HG02763 (cell line): Measurements from ENCODE around the gene NYAP2.

ENCODE experiments used
- ATAC-seq: cut with Tn5 transposase; IDR thresholded peaks from one replicate; pipeline ENCODE4 v1.9.1; 2021; ENCODE audit warnings: mild to moderate bottlenecking, moderate library complexity; ENCODE audit not compliant: unreplicated experiment

The NYAP2 gene

GRCh38 chr2:225472161-225472560, 72.7 kb downstream of the NYAP2 start:
- ATAC-seq = no peak

DNA sequence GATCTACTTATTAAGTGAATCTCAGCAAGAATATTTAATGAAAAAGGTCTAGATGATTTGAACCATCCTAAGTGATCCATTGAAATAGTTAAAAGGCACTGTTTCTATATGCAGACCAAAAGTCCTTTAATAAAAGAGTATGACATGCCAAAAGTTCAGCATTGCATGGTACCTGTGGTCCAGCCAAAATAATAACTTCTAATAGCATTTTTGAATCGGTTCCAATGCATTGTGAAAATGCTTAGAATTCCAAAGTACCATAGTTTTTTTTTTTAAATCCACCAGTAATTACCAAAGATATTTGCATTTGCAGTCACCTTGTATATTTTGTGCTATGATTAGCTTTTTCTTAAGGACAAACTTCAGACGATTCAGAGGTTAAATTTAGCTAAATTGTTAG, 79.9 kb downstream of the NYAP2 start:
- no peak for ATAC-seq

DNA sequence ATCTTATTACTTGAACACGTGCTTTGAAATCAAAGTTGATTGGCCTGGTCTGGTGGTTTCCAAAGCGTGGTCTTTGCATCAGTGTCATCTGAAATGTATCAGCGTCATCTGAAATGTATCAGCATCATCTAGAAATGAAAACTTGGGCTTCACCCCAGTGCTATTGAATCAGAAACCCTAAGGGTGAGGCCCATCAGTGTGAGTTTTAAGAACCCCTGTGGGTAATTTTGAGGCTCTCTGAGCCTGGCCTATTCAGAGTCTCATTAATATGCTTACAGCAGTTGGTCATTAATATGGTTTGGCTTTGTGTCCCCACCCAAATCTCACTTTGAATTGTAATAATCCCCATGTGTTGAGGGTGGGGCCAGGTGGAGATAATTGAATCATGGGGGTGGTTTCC, 85.2 kb downstream of the NYAP2 start:
- no peak for ATAC-seq

- no peak for ATAC-seq
Measured at GRCh38 chr2:225486236-225486635, 86.7 kb downstream of the NYAP2 start.

- no peak for ATAC-seq
Measured at GRCh38 chr2:225487878-225488416, 88.4 kb downstream of the NYAP2 start.

GRCh38 chr2:225488743-225489142, 89.2 kb downstream of the NYAP2 start:
- ATAC-seq = no peak

GRCh38 chr2:225493420-225494099, 94.0 kb downstream of the NYAP2 start:
- no peak for ATAC-seq

DNA sequence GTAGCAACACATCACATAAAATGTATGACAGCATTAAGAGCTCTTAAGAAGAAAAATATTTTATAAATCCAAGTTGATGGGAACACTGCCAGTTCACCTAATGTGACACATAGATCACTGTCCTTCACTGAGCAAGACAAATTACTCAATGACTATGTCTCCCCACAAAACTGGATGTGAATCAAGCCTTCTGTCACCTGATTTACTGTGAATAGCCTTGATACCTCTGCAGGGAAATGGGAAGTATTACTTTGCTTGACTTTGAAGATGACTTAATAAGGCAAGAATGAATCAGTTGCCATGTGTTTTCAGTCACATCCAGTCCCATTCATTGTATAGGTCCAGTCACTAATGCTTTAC, 94.6 kb downstream of the NYAP2 start:
- no peak for ATAC-seq

DNA sequence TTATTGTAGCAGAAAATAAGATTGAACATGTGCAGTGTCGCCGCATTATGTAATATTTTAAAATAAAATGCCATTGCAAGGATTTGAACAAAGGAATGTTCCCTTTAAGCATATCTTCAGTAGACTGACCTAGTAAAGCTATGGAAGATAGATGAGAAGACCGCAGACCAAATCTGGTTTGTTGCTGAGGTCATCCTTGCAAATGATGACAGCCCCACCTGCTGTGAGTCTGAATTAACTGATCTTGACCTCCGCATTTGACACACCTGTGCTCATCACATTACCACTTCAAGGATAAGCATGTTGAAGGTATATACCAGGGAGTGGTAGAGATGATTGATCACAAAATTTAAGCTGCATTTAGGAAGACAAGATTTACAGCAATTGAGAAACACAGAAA, 96.2 kb downstream of the NYAP2 start:
- no peak for ATAC-seq

DNA sequence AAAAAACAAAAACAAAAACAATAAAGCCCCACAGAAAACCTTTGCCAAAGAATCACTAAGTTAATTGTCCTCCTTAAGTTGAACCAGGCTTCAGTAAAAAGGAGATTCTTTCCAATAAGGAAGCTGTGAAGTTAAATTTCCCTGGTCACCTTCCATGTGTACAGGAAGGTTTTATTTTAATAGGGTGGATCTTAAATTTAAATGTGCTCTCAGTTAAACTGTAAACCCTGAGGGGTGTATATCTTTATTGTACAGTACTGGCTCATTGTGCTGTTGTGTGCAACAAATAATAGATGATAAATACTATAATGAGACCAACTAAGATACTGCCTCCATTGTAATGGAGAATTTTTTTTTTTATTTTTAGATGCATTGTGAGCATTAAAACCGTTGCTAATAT, 97.1 kb downstream of the NYAP2 start:
- ATAC-seq = no peak

DNA sequence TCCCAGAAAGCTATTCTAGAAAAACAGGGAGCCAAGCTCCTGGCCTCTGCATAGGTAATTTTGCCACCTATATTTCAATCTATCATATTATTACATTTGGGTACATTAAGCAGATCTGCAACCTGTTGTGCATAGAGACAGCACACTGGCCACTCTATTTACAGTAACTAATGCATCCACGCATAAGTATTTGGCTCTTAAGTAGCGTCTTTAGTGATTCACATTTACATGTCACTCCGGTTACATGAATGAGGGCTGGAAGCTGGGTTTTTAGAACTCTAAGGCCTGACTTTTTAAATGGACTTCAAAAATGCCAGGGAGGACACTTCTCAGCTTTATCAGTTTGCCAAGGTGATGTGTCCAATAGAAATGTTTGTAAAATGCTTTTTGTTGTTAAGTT, 97.7 kb downstream of the NYAP2 start:
- ATAC-seq = no peak

DNA sequence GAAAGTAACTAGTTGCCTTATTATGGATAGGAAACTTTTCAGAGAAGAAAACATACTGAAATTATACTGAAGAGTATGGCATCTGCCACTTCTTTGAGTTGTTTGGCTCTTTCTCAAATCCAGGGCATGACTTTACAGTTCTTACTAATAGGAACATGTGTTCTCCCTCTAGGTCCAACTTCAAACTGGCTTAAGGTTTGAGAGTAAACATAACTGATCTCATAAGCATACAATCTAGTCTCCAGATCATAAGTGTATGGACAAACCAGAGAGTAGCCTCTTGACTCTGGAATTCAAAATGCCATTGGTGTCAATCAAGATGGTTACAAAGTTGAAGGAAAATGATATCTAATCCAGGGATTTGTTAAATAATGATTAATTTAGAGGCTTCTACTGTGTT, 101.5 kb downstream of the NYAP2 start:
- ATAC-seq = no peak

GRCh38 chr2:225502971-225503370, 103.5 kb downstream of the NYAP2 start:
- ATAC-seq = no peak

- ATAC-seq = no peak
Measured at GRCh38 chr2:225510796-225511195, 111.3 kb downstream of the NYAP2 start.

DNA sequence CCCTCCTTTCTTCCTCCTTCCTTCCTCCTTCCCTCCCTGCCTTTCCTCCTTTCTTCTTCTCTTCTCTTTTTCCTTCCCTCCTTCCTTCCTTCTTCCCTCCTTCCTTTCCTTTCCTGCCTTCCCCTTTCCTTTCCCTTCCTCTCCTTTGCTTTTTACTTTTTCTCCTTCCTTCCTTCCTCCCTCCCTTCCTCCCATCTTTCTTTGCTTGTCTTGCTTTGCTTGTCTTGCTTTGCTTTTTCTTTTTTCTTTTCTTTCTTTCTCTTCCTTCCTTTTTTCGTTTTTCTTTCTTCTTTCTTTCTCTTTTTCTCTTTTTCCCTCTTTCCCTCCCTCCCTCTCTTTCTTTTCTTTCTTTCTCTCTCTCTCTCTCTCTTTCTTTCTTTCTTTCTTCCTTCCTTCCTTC, 113.0 kb downstream of the NYAP2 start:
- ATAC-seq = no peak

DNA sequence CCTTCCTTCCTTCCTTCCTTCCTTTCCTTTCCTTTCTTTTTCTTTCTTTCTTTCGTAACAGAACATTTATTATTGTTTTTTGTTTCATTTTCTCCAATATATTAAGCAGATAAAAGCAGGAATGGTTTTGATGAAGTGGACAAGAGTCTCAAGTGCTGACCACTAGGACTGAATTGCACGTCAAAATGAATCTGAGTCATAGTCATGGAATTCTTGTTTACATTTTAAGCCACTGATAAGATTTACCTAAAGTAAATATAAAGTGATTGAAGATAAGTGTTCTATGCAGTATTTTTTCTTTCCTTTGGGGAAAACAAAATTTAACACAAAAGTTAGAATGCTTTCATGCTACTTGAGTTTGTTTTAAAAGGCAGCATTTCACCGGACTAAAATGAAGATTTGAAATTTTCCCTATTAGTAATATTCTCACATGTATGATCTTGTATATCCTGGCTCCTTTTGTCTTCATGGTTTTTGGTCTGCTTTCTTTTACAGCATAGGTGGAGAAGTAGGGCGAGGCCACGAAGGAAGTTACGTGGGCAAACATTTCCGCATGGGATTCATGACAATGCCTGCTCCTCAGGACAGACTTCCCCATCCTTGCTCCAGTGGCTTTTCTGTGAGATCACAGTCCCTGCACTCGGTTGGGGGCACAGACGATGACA, 113.5 kb downstream of the NYAP2 start:
- no peak for ATAC-seq

- no peak for ATAC-seq
Measured at GRCh38 chr2:225515033-225515432, 115.5 kb downstream of the NYAP2 start.

DNA sequence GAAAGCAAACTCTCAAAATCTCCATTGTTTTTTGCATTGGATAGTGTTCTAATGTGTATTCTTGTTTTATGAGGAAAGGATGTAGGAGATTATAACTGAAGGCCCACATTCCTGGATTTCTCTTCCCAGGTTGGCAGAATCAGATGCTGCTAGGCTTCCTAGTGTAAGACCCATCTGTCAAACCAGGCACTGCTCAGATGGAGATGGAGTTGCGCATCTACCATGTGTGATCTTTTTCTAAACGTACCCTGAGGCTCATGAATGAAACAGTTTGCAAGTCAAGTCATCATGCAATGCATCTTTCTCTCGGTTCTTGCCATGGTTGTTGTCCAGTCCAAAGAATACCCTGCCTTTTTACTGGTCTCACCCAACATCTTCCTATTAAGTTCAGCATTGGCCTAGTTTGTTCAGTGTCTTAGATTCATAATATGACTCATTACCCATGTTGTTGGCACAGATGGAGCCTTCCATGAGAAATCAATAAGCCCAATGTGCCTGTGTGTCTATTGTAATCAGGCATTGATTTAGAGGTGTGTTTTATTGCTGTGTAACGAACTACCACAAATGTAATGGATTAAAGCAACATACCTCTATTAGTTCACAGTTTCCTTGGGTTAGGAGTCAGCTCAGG, 127.4 kb downstream of the NYAP2 start:
- no peak for ATAC-seq

DNA sequence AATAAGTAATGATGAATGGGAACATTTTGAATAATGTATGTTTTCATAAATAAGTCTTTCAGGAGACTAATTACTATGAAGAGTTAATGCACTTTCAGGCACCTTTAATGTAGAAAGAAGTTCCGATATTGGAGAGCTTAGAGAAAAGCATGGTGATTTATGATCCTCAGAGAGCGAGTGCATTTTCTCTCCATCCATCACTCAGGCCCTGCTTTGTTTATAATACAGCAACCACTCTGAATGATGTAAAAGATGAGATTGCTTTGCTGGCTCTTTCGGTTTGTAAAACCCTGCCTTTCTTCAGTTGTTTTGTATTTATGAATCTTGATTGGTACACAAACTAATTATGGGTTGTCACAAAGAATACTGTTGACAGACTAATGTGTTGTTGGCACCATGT, 132.0 kb downstream of the NYAP2 start:
- no peak for ATAC-seq

DNA sequence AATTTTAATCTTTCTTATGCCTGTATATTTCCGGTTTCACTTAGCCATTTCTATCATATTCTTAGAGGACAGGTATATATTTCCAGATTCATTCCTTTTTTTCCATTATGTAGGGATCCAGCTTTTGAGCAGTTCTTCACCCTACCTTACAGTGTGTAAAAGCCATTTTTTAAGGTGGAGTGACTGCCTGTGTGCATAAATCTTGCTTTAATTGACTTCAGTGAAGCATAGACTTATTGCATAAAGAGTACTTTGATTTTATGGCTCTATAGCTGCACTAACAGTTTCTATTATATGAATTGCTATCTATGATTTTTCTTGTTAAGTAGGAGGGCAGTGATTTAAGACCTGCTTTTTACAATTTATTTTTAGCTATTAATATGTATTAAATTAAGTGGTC, 132.6 kb downstream of the NYAP2 start:
- ATAC-seq = no peak

GRCh38 chr2:225534037-225534436, 134.5 kb downstream of the NYAP2 start:
- ATAC-seq = no peak

DNA sequence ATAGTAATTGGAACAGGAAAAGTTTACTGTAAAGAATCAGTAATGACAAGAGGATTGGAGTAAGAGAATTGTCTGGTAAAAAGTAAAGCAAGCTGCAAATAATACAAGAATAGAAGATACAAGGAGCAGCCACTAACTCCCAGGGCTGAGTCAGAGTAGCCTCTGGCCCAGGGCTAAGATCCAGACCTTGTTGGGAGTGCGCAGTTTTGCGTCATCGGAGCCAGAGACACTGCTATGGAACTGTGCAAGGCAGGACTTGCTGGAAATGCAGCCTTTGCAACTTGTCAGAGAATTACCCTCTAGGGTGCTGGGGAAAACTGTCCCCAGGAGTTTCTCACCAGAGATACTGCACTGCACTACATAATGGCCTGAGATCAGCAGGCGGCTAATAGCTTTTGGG, 135.2 kb downstream of the NYAP2 start:
- no peak for ATAC-seq
